GM23338 (cell line): ENCODE measurements around the gene ZDHHC6. TPM values are rescaled to one million over a fixed set of nuclear protein-coding genes. Genes with fewer than 3 reads are reported as not detected.

Experiments
- ATAC-seq: fragments of 200-7000 bp; cut with Tn5 transposase; 3 replicates; pipeline ENCODE4 v1.9.1; 2020
- DNase-seq: peaks from one replicate; pipeline ENCODE4 v3.0.0-alpha.2; 2015; ENCODE audit warnings: low spot score
- H2AFZ ChIP-seq: fragments of 200-600 bp; sonication (generic); 2 replicates; pipeline ENCODE4 v1.8.0; 2016; ENCODE audit warnings: antibody characterized with exemption, mild to moderate bottlenecking, moderate library complexity
- H3F3A ChIP-seq: fragments of 200-600 bp; sonication (generic); replicated peaks from 2 replicates; pipeline ENCODE4 v1.8.0; 2017; ENCODE audit warnings: antibody characterized with exemption, mixed run types, low read depth
- H3K27ac ChIP-seq: fragments of 200-600 bp; sonication (generic); 2 replicates; pipeline ENCODE4 v1.6.1; 2016; ENCODE audit warnings: low read depth
- H3K27me3 ChIP-seq: fragments of 200-600 bp; sonication (generic); 2 replicates; pipeline ENCODE4 v1.8.0; 2016; ENCODE audit warnings: mild to moderate bottlenecking, mixed run types, moderate library complexity; ENCODE audit not compliant: insufficient read depth
- H3K36me3 ChIP-seq: fragments of 200-600 bp; sonication (generic); 2 replicates; pipeline ENCODE4 v1.8.0; 2016; ENCODE audit warnings: mild to moderate bottlenecking; ENCODE audit not compliant: insufficient read depth
- H3K4me1 ChIP-seq: fragments of 200-600 bp; sonication (generic); 2 replicates; pipeline ENCODE4 v1.8.0; 2016; ENCODE audit warnings: mild to moderate bottlenecking, moderate library complexity; ENCODE audit not compliant: insufficient read depth
- H3K4me2 ChIP-seq: fragments of 200-600 bp; sonication (generic); 2 replicates; pipeline ENCODE4 v1.7.1; 2017; ENCODE audit warnings: mixed run types
- H3K4me3 ChIP-seq: fragments of 200-600 bp; sonication (generic); 2 replicates; pipeline ENCODE4 v1.6.1; 2016; ENCODE audit warnings: mixed run types
- H3K79me2 ChIP-seq: fragments of 200-600 bp; sonication (generic); replicated peaks from 2 replicates; pipeline ENCODE4 v1.8.0; 2017; ENCODE audit warnings: mild to moderate bottlenecking; ENCODE audit not compliant: insufficient read depth
- H3K9me2 ChIP-seq: fragments of 200-600 bp; sonication (generic); 2 replicates; pipeline ENCODE4 v1.8.0; 2017; ENCODE audit not compliant: insufficient read depth
- H4K20me1 ChIP-seq: fragments of 200-600 bp; sonication (generic); replicated peaks from 2 replicates; pipeline ENCODE4 v1.8.0; 2017; ENCODE audit warnings: mild to moderate bottlenecking; ENCODE audit not compliant: insufficient read depth
- H3K27ac Mint-ChIP-seq: 2 replicates; pipeline ENCODE4 v1.8.0; 2020; ENCODE audit warnings: inconsistent platforms, mild to moderate bottlenecking, moderate library complexity, mixed read lengths
- H3K27me3 Mint-ChIP-seq: 3 replicates; pipeline ENCODE4 v1.8.0; 2022; ENCODE audit warnings: low read depth, mild to moderate bottlenecking, moderate library complexity, mixed read lengths, inconsistent platforms; ENCODE audit not compliant: insufficient read depth, poor library complexity
- H3K36me3 Mint-ChIP-seq: 3 replicates; pipeline ENCODE4 v1.8.0; 2021; ENCODE audit warnings: low read depth, mild to moderate bottlenecking, inconsistent platforms, moderate library complexity, mixed read lengths
- H3K4me1 Mint-ChIP-seq: 3 replicates; pipeline ENCODE4 v1.8.0; 2020; ENCODE audit warnings: mild to moderate bottlenecking, inconsistent platforms, mixed read lengths
- H3K4me3 Mint-ChIP-seq: 3 replicates; pipeline ENCODE4 v1.8.0; 2021; ENCODE audit warnings: moderate library complexity, mild to moderate bottlenecking, inconsistent platforms, mixed read lengths
- H3K9me3 Mint-ChIP-seq: 3 replicates; pipeline ENCODE4 v1.8.0; 2020; ENCODE audit warnings: moderate library complexity, mild to moderate bottlenecking, inconsistent platforms, mixed read lengths
- CREB1 ChIP-seq: fragments of 250-450 bp; sonication (Bioruptor Pico); IDR thresholded peaks from 2 replicates; pipeline ENCODE4 v1.5.0; 2020; ENCODE audit warnings: low read depth, mild to moderate bottlenecking, moderate library complexity
- EZH2 ChIP-seq: fragments of 200-600 bp; sonication (generic); IDR thresholded peaks from one replicate; pipeline ENCODE4 v1.8.0; 2017; ENCODE audit warnings: antibody characterized with exemption, mild to moderate bottlenecking, low read depth; ENCODE audit not compliant: unreplicated experiment
- EZH2phosphoT487 ChIP-seq: fragments of 200-600 bp; sonication (generic); IDR thresholded peaks from one replicate; pipeline ENCODE4 v1.8.1; 2018; ENCODE audit warnings: antibody characterized with exemption; ENCODE audit not compliant: unreplicated experiment
- JUNB ChIP-seq: IDR thresholded peaks from one replicate; pipeline ENCODE4 v1.6.1; 2016; ENCODE audit warnings: antibody characterized with exemption; ENCODE audit not compliant: unreplicated experiment
- NANOG ChIP-seq: IDR thresholded peaks from 2 replicates; pipeline ENCODE4 v1.6.1; 2016; ENCODE audit warnings: antibody characterized with exemption, borderline replicate concordance
- POLR2AphosphoS5 ChIP-seq: IDR thresholded peaks from 2 replicates; pipeline ENCODE4 v1.6.1; 2016; ENCODE audit warnings: antibody characterized with exemption, low read depth
- STAT1 ChIP-seq: IDR thresholded peaks from one replicate; pipeline ENCODE4 v1.6.1; 2016; ENCODE audit warnings: antibody characterized with exemption; ENCODE audit not compliant: unreplicated experiment
- ZNF114 ChIP-seq: fragments of 250-450 bp; sonication (Bioruptor Pico); IDR thresholded peaks from 2 replicates; pipeline ENCODE4 v1.5.0; 2020; ENCODE audit warnings: mild to moderate bottlenecking, moderate library complexity
- ZNF331 ChIP-seq: fragments of 250-450 bp; sonication (Bioruptor Pico); IDR thresholded peaks from 2 replicates; pipeline ENCODE4 v1.5.0; 2020; ENCODE audit warnings: low read depth, mild to moderate bottlenecking, moderate library complexity
- polyA plus RNA-seq: library from polyadenylated mRNA; unstranded; fragments of >200 nt; fragmentation: Nextera tagmentation; extraction: Ambion mirVana; gene quantifications from 2 replicates; pipeline ENCODE4 v1.2.1, GENCODE V29; 2016
- total RNA-seq: library from RNA; depleted of rRNA; stranded (reverse); fragments of >200 nt; shearing (Covaris generic); gene quantifications from 2 replicates; pipeline ENCODE4 v1.2.3, GENCODE V29; 2014
- TF ChIP-seq, protein P1 (sequence below): IDR thresholded peaks from one replicate; pipeline ENCODE4 v1.6.1; 2018; ENCODE audit warnings: antibody characterized with exemption; ENCODE audit not compliant: unreplicated experiment
- TF ChIP-seq, protein P2 (sequence below): fragments of 250-450 bp; sonication (Bioruptor Pico); IDR thresholded peaks from 2 replicates; pipeline ENCODE4 v1.5.0; 2020; ENCODE audit warnings: mild to moderate bottlenecking, moderate library complexity
- TF ChIP-seq, protein P3 (sequence below): IDR thresholded peaks from 2 replicates; pipeline ENCODE4 v1.6.1; 2016; ENCODE audit warnings: antibody characterized with exemption
- TF ChIP-seq, protein P4 (sequence below), 2 experiments: fragments of 200-600 bp in 1 of 2; sonication (generic) in 1 of 2; conservative IDR thresholded peaks; 2 replicates each; pipeline versions ENCODE4 v1.5.1 to v1.6.1; 2016 to 2017; ENCODE audit warnings: antibody characterized with exemption in 2 of 2, low read depth in 2 of 2, mild to moderate bottlenecking in 2 of 2, moderate library complexity in 1 of 2

ZDHHC6 gene
- total and polyA plus RNA-seq, 2 experiments from 2014 or later = 24.6 to 33.7 TPM

DNA sequence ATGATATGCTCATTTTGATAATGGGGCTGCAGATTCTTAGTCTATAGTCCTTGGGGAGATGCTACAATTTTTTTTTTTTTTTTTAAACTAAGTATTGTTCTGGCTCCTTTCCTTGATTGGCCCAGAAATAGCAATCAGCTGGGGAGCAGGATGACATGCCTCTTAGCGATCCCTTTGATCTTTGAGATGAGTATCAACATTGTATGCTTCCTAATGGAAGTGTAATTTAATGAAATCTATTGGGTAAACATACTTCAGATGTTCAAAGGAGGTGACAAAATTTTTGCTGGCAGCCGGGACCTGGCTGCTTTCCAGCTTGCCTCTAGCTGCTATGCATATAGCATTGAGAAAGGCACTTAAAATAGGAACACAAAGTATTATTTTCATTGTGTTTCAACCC, 43.8 kb upstream of the ZDHHC6 start:
- DNase-seq = no peak
- no peak overlapping the region for H3K4me2 ChIP-seq

More for the DNA sequence above, 43.8 kb upstream of the ZDHHC6 start:
- no peak overlapping the region for H3K27ac ChIP-seq
- H3K27me3 ChIP-seq = no peaks in the 10 kb centered on the region
- H3F3A ChIP-seq = no peaks in the 10 kb centered on the region
- Mint-ChIP-seq H3K36me3 (no peaks in the 10 kb centered on the region), H3K27me3 (no peaks in the 10 kb centered on the region), H3K4me1 (peaks cover 14% of the 10 kb centered on the region; the same call in 2 of the 3 replicates), H3K27ac (no peak overlapping the region), H3K4me3 (no peak overlapping the region), H3K9me3 (no peaks in the 10 kb centered on the region)
- no peaks in the 10 kb centered on the region for H3K36me3 ChIP-seq
- H2AFZ ChIP-seq = no peak overlapping the region
- no peak overlapping the region for H3K4me3 ChIP-seq
- no peak for ATAC-seq
- 0 out of 2 replicates have a peak, but pooled peaks cover 11% of the 10 kb centered on the region for H3K79me2 ChIP-seq
- H4K20me1 ChIP-seq = no peaks in the 10 kb centered on the region
- peaks cover 10% of the 10 kb centered on the region; the same call in 1 of the 2 replicates for H3K4me1 ChIP-seq
- no peak for TF ChIP-seq STAT1
- no peak for TF ChIP-seq CREB1
- TF ChIP-seq EZH2 = no peak
- no peak for TF ChIP-seq ZNF114 (CRISPR knock-in tag)
- no peak for TF ChIP-seq ZNF331 (CRISPR knock-in tag)
- TF ChIP-seq POLR2AphosphoS5 = no peak
- TF ChIP-seq, protein P1, sequence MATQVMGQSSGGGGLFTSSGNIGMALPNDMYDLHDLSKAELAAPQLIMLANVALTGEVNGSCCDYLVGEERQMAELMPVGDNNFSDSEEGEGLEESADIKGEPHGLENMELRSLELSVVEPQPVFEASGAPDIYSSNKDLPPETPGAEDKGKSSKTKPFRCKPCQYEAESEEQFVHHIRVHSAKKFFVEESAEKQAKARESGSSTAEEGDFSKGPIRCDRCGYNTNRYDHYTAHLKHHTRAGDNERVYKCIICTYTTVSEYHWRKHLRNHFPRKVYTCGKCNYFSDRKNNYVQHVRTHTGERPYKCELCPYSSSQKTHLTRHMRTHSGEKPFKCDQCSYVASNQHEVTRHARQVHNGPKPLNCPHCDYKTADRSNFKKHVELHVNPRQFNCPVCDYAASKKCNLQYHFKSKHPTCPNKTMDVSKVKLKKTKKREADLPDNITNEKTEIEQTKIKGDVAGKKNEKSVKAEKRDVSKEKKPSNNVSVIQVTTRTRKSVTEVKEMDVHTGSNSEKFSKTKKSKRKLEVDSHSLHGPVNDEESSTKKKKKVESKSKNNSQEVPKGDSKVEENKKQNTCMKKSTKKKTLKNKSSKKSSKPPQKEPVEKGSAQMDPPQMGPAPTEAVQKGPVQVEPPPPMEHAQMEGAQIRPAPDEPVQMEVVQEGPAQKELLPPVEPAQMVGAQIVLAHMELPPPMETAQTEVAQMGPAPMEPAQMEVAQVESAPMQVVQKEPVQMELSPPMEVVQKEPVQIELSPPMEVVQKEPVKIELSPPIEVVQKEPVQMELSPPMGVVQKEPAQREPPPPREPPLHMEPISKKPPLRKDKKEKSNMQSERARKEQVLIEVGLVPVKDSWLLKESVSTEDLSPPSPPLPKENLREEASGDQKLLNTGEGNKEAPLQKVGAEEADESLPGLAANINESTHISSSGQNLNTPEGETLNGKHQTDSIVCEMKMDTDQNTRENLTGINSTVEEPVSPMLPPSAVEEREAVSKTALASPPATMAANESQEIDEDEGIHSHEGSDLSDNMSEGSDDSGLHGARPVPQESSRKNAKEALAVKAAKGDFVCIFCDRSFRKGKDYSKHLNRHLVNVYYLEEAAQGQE = no peak
- no peak for TF ChIP-seq EZH2phosphoT487
- TF ChIP-seq, protein P2, sequence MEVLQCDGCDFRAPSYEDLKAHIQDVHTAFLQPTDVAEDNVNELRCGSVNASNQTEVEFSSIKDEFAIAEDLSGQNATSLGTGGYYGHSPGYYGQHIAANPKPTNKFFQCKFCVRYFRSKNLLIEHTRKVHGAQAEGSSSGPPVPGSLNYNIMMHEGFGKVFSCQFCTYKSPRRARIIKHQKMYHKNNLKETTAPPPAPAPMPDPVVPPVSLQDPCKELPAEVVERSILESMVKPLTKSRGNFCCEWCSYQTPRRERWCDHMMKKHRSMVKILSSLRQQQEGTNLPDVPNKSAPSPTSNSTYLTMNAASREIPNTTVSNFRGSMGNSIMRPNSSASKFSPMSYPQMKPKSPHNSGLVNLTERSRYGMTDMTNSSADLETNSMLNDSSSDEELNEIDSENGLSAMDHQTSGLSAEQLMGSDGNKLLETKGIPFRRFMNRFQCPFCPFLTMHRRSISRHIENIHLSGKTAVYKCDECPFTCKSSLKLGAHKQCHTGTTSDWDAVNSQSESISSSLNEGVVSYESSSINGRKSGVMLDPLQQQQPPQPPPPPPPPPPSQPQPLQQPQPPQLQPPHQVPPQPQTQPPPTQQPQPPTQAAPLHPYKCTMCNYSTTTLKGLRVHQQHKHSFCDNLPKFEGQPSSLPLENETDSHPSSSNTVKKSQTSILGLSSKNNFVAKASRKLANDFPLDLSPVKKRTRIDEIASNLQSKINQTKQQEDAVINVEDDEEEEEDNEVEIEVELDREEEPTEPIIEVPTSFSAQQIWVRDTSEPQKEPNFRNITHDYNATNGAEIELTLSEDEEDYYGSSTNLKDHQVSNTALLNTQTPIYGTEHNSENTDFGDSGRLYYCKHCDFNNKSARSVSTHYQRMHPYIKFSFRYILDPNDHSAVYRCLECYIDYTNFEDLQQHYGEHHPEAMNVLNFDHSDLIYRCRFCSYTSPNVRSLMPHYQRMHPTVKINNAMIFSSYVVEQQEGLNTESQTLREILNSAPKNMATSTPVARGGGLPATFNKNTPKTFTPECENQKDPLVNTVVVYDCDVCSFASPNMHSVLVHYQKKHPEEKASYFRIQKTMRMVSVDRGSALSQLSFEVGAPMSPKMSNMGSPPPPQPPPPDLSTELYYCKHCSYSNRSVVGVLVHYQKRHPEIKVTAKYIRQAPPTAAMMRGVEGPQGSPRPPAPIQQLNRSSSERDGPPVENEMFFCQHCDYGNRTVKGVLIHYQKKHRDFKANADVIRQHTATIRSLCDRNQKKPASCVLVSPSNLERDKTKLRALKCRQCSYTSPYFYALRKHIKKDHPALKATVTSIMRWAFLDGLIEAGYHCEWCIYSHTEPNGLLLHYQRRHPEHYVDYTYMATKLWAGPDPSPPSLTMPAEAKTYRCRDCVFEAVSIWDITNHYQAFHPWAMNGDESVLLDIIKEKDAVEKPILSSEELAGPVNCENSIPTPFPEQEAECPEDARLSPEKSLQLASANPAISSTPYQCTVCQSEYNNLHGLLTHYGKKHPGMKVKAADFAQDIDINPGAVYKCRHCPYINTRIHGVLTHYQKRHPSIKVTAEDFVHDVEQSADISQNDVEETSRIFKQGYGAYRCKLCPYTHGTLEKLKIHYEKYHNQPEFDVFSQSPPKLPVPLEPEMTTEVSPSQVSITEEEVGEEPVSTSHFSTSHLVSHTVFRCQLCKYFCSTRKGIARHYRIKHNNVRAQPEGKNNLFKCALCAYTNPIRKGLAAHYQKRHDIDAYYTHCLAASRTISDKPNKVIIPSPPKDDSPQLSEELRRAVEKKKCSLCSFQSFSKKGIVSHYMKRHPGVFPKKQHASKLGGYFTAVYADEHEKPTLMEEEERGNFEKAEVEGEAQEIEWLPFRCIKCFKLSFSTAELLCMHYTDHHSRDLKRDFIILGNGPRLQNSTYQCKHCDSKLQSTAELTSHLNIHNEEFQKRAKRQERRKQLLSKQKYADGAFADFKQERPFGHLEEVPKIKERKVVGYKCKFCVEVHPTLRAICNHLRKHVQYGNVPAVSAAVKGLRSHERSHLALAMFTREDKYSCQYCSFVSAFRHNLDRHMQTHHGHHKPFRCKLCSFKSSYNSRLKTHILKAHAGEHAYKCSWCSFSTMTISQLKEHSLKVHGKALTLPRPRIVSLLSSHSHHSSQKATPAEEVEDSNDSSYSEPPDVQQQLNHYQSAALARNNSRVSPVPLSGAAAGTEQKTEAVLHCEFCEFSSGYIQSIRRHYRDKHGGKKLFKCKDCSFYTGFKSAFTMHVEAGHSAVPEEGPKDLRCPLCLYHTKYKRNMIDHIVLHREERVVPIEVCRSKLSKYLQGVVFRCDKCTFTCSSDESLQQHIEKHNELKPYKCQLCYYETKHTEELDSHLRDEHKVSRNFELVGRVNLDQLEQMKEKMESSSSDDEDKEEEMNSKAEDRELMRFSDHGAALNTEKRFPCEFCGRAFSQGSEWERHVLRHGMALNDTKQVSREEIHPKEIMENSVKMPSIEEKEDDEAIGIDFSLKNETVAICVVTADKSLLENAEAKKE (CRISPR knock-in tag) = no peak
- TF ChIP-seq NANOG = no peak
- TF ChIP-seq, protein P3, sequence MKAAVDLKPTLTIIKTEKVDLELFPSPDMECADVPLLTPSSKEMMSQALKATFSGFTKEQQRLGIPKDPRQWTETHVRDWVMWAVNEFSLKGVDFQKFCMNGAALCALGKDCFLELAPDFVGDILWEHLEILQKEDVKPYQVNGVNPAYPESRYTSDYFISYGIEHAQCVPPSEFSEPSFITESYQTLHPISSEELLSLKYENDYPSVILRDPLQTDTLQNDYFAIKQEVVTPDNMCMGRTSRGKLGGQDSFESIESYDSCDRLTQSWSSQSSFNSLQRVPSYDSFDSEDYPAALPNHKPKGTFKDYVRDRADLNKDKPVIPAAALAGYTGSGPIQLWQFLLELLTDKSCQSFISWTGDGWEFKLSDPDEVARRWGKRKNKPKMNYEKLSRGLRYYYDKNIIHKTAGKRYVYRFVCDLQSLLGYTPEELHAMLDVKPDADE = no peak
- no peak for TF ChIP-seq JUNB
- TF ChIP-seq, protein P4, sequence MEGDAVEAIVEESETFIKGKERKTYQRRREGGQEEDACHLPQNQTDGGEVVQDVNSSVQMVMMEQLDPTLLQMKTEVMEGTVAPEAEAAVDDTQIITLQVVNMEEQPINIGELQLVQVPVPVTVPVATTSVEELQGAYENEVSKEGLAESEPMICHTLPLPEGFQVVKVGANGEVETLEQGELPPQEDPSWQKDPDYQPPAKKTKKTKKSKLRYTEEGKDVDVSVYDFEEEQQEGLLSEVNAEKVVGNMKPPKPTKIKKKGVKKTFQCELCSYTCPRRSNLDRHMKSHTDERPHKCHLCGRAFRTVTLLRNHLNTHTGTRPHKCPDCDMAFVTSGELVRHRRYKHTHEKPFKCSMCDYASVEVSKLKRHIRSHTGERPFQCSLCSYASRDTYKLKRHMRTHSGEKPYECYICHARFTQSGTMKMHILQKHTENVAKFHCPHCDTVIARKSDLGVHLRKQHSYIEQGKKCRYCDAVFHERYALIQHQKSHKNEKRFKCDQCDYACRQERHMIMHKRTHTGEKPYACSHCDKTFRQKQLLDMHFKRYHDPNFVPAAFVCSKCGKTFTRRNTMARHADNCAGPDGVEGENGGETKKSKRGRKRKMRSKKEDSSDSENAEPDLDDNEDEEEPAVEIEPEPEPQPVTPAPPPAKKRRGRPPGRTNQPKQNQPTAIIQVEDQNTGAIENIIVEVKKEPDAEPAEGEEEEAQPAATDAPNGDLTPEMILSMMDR (conservative IDR thresholded peaks at IDR 0.05; ENCODE audit: low read depth in 2 of 2) = no peak
- H3K9me2 ChIP-seq = no peaks in the 10 kb centered on the region
